Heart left ventricle (tissue), 16 donors: ENCODE data around the gene ASPSCR1. TPM values are rescaled to one million over a fixed set of nuclear protein-coding genes. Genes with fewer than 3 reads are reported as not detected.

Source experiments
- ATAC-seq, 4 donors: fragments of 200-7000 bp; cut with Tn5 transposase; one replicate each; pipeline ENCODE4 v1.9.1; 2020 to 2022; ENCODE audit warnings: moderate library complexity in 4 of 4, mild to moderate bottlenecking in 3 of 4, moderate number of reproducible peaks in 1 of 4
- DNase-seq, 5 donors: peaks; one replicate each; pipeline ENCODE4 v3.0.0-alpha.2; 2020
- H3K27ac ChIP-seq, 12 donors: fragments of 200-600 bp; sonication (generic) in 4 of 12; one replicate each; pipeline versions ENCODE4 v1.5.0 to v1.8.0; 2016 to 2022; ENCODE audit warnings: mild to moderate bottlenecking in 2 of 12
- H3K27me3 ChIP-seq, 9 donors: fragments of 200-600 bp; sonication (generic) in 2 of 9; one replicate each; pipeline versions ENCODE4 v1.5.1 to v1.8.0; 2016 to 2022; ENCODE audit warnings: mild to moderate bottlenecking in 3 of 9
- H3K36me3 ChIP-seq, 9 donors: fragments of 200-600 bp; sonication (generic) in 2 of 9; one replicate each; pipeline versions ENCODE4 v1.5.0 to v1.8.0; 2018 to 2022; ENCODE audit warnings: mild to moderate bottlenecking in 2 of 9
- H3K4me1 ChIP-seq, 12 donors: fragments of 200-600 bp; sonication (generic) in 4 of 12; one replicate each; pipeline versions ENCODE4 v1.5.0 to v1.8.0; 2016 to 2022; ENCODE audit warnings: mild to moderate bottlenecking in 3 of 12
- H3K4me3 ChIP-seq, 12 donors: fragments of 200-600 bp; sonication (generic) in 4 of 12; one replicate each; pipeline versions ENCODE4 v1.5.0 to v1.8.0; 2017 to 2022; ENCODE audit warnings: mild to moderate bottlenecking in 9 of 12, moderate library complexity in 4 of 12
- H3K9me3 ChIP-seq, 12 donors: fragments of 200-600 bp; sonication (generic) in 4 of 12; one replicate each; pipeline versions ENCODE4 v1.5.0 to v1.8.0; 2016 to 2022; ENCODE audit warnings: mild to moderate bottlenecking in 1 of 12
- POLR2A ChIP-seq, 2 donors: fragments of 450-650 bp; IDR thresholded peaks; one replicate each; pipeline ENCODE4 v1.6.1; 2017; ENCODE audit warnings: antibody characterized with exemption in 2 of 2, mild to moderate bottlenecking in 2 of 2, moderate library complexity in 2 of 2
- WGBS, 4 donors: extraction: QIAGEN DNeasy Blood & Tissue Kit in 2 of 4; methylation state at CpG; one replicate each; pipeline versions ENCODE4 v1.1.5 to v1.1.7; 2013 to 2018; 5-methylcytosine and 5-hydroxymethylcytosine counted together
- intact Hi-C, 10 donors: fragments of 100-400 bp; cut with DNase I; formaldehyde crosslinking; loops; one replicate each; pipeline versions ENCODE4 v1.11.1 to v1.14.2; 2022
- polyA plus RNA-seq, 2 donors: library from polyadenylated mRNA; stranded (reverse); fragments of 200-250 nt; gene quantifications; one replicate each; pipeline ENCODE4 v1.2.3, GENCODE V29; 2013
- total RNA-seq, 9 donors: library from RNA; depleted of rRNA in 2 of 9; stranded (reverse); fragments of >200 nt in 2 of 9; fragmentation: NEBNext Ultra II Directional in 3 of 9; extraction: Animal tissue kit (Norgen Biotek cat#: 25700) in 3 of 9; gene quantifications; one replicate each; pipeline versions ENCODE4 v1.1.0 to v1.2.4, GENCODE V29; 2016 to 2023
- TF ChIP-seq, protein P1 (sequence below), 12 donors: fragments of 200-600 bp; sonication (generic) in 4 of 12; IDR thresholded peaks; one replicate each; pipeline versions ENCODE4 v1.5.0 to v1.8.0; 2018 to 2022; ENCODE audit warnings: antibody characterized with exemption in 12 of 12, mild to moderate bottlenecking in 5 of 12
- donor health status: ischemic (EF 13 %, LVEDD 7.1; RV severe dilation, severe dysfunction).
- donor health status: healthy with polysubstance abuse.
- donor health status: DM: no; HTN: yes; CAD: no.
- donor health status: DM: no; HTN: no; CAD: no.
- donor health status: ischemic (EF 25% LVEDD 6.9; RV normal size, moderate dysfunction).
- donor health status: ischemic (EF 25% LVEDD 5.7; RV mildly dilated, moderate dysfunction).
- donor health status: healthy.
- donor health status: DM: yes; HTN: yes; CAD: no.
- donor health status: ischemic (EF 35%, LVEDD 5.7; RV mildly dilated, moderate dysfunction).
- donor health status: nonischemic (EF 11% LVEDD 7.7; RV severe dilation, severe dysfunction).
- donor health status: DM: yes; HTN: yes; CAD: no.
- donor health status: PGD.
- donor health status: ischemic (EF 29% LVEDD 5.4; RV normal size, mild dysfunction).
- donor health status: nonischemic (EF 23%, LVEDD 6.1; RV moderate dilation, normal function).

ASPSCR1 gene
- total and polyA plus RNA-seq, 11 donors: 15.1 to 43.6 (median 22.9) TPM

DNA sequence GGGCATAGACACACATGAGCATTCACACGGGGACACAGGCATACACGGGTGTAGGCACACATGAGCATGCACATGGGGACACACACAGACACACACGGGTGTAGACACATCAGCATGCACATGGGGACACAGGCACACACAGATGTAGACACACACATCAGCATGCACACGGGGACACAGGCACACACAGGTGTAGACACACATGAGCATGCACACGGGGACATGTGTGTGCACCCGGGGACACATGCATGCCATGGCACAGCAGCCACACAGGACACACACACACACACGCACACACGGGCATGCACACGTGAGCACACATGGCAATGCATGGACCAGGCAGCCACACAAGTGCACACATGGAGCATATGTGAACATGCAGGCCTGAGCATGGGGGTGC, 65.2 kb downstream of the ASPSCR1 start:
- 66 to 89% (median 85%) methylated on average over 2 to 9 of the region's 9 CpGs for WGBS, 4 donors
- no peak for TF ChIP-seq POLR2A (IDR thresholded peaks at IDR 0.05)
- TF ChIP-seq, protein P1, sequence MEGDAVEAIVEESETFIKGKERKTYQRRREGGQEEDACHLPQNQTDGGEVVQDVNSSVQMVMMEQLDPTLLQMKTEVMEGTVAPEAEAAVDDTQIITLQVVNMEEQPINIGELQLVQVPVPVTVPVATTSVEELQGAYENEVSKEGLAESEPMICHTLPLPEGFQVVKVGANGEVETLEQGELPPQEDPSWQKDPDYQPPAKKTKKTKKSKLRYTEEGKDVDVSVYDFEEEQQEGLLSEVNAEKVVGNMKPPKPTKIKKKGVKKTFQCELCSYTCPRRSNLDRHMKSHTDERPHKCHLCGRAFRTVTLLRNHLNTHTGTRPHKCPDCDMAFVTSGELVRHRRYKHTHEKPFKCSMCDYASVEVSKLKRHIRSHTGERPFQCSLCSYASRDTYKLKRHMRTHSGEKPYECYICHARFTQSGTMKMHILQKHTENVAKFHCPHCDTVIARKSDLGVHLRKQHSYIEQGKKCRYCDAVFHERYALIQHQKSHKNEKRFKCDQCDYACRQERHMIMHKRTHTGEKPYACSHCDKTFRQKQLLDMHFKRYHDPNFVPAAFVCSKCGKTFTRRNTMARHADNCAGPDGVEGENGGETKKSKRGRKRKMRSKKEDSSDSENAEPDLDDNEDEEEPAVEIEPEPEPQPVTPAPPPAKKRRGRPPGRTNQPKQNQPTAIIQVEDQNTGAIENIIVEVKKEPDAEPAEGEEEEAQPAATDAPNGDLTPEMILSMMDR (IDR thresholded peaks at IDR 0.05): no peak
- no peak for DNase-seq

DNA sequence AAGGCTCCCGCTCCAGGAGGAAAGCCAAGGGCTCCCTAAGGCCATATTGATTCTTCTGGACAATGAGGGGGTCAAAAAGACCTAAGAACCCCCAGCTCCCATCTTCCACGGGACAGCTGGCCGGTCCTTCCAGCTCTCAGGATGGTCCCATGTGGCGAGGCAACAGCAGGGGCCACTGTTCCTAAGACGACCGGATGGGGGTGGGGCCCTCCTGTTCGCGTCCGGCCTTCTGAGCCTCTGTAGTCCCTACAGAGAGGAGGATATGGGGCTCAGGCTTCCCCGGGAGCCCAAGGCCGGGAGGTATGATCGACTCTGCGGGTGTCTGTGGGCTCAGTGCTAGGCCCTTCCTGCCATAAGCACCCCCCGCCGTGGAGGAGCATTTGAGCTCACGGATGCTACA, 66.1 kb downstream of the ASPSCR1 start:
- ATAC-seq (no peak), DNase-seq (no peak)
- TF ChIP-seq, protein P1 (IDR thresholded peaks at IDR 0.05): no peak
- no peak for TF ChIP-seq POLR2A (IDR thresholded peaks at IDR 0.05)
- peaks cover 0 to 18% (median 2%) of the 10 kb centered on the region in 9 donors for H3K36me3 ChIP-seq
- WGBS, 4 donors: 54 to 65% (median 64%) methylated on average over 12 to 16 of the region's 16 CpGs
- intact Hi-C loops: no loop called here
- no peaks in the 10 kb centered on the region for H3K9me3 ChIP-seq
- peaks cover 0 to 6% (median 0%) of the 10 kb centered on the region in 12 donors for H3K4me1 ChIP-seq
- H3K27me3 ChIP-seq: no peaks in the 10 kb centered on the region
- H3K27ac ChIP-seq: no peak overlapping the region
- no peak overlapping the region for H3K4me3 ChIP-seq

More for the DNA sequence above, 65.2 kb downstream of the ASPSCR1 start:
- H3K4me3 ChIP-seq: no peak overlapping the region
- peaks cover 0 to 13% (median 4%) of the 10 kb centered on the region in 12 donors for H3K4me1 ChIP-seq
- intact Hi-C loops: no loop called here
- H3K27me3 ChIP-seq: no peaks in the 10 kb centered on the region
- ATAC-seq: no peak
- no peaks in the 10 kb centered on the region for H3K9me3 ChIP-seq
- peaks cover 0 to 10% (median 0%) of the 10 kb centered on the region in 9 donors for H3K36me3 ChIP-seq
- no peak overlapping the region for H3K27ac ChIP-seq

DNA sequence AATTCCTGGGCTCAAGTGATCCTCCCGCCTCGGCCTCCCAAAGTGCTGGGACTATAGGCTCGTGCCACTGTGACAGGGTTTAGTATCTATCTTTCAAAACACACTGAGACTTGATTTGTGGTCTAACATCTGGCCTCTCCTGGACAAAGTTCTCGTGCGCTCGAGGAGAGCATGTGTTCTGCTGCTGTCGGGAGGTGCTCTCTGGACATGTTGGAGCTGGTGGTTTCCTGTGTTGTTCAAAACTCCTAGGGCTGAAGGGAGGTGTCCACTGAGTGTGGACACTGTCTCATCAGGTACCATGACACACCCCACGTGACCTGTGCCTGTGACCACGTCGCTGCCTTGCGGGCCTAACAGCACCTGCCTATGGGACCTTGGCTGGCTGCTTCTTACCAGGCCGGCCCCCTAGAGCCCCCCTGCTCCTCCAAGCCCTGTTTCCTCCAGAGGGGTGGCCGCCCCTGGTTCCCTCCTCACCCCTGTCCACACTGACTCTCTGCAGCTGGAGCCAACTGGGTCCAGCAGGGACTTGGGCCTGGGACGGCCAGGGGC, 68.6 kb downstream of the ASPSCR1 start:
- Histone ChIP-seq H3K9me3 (no peaks in the 10 kb centered on the region), H3K4me3 (no peak overlapping the region), H3K27ac (no peak overlapping the region), H3K27me3 (no peaks in the 10 kb centered on the region), H3K4me1 (peaks cover 0 to 17% (median 10%) of the 10 kb centered on the region in 12 donors), H3K36me3 (peaks cover 0 to 35% (median 8%) of the 10 kb centered on the region in 9 donors)
- intact Hi-C loops: loop anchor here in 1 of 10 donors (1.0 kb wide), 1 partner anchor 27 kb away; no protein-coding TSS in a partner anchor
- no peak for TF ChIP-seq POLR2A (IDR thresholded peaks at IDR 0.05)
- TF ChIP-seq, protein P1 (IDR thresholded peaks at IDR 0.05): no peak
- WGBS, 4 donors: 73 to 90% (median 83%) methylated on average over 12 to 14 of the region's 14 CpGs
- DNase-seq: no peak
- no peak for ATAC-seq

DNA sequence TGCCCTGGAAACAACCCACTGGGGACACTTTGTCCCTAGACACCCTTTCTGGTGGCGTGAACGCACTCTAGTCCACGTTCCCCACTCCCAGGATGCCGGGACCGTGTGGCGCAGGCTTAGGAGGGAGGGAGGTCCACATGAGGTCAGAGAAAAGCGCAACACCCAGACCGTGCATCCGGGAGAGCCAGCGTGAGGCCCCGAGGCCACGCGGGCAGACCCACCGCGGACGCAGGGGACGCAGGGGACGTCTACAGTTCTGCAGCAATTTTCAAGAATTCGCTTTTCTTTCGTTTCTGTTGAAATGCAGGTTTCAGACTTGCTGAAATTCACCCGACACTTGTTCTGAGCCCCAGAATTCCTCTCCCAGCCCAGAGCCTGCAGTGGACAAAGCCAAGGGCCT, 69.5 kb downstream of the ASPSCR1 start:
- H3K4me1 ChIP-seq: peaks cover 0 to 20% (median 10%) of the 10 kb centered on the region in 12 donors

More for the DNA sequence above, 69.5 kb downstream of the ASPSCR1 start:
- TF ChIP-seq POLR2A (IDR thresholded peaks at IDR 0.05): no peak
- TF ChIP-seq, protein P1 (IDR thresholded peaks at IDR 0.05): no peak
- no peak overlapping the region for H3K4me3 ChIP-seq
- peaks cover 0 to 35% (median 8%) of the 10 kb centered on the region in 9 donors for H3K36me3 ChIP-seq
- intact Hi-C loops: loop anchor here in 1 of 10 donors (1.0 kb wide), 1 partner anchor 26 kb away; no protein-coding TSS in a partner anchor
- no peak for DNase-seq
- no peaks in the 10 kb centered on the region for H3K27me3 ChIP-seq
- H3K27ac ChIP-seq: no peak overlapping the region
- WGBS, 4 donors: 88 to 92% (median 90%) methylated on average over 21 of the region's 21 CpGs
- no peak for ATAC-seq
- H3K9me3 ChIP-seq: no peaks in the 10 kb centered on the region
